Activated T-cell treated with anti-CD3 and anti-CD28 coated beads, Interleukin-2, amount 50 U/mL, for 1 hour (primary cell): ENCODE measurements around the gene IFNA2.
"Not testable (repeated sequence)": the region's sequence is repeated elsewhere in the genome, so short reads cannot be mapped to it uniquely, and the experiment has no call there.

Source experiments
- DNase-seq: peaks from one replicate; pipeline ENCODE4 v3.0.0-alpha.2; 2020

IFNA2 gene

DNA sequence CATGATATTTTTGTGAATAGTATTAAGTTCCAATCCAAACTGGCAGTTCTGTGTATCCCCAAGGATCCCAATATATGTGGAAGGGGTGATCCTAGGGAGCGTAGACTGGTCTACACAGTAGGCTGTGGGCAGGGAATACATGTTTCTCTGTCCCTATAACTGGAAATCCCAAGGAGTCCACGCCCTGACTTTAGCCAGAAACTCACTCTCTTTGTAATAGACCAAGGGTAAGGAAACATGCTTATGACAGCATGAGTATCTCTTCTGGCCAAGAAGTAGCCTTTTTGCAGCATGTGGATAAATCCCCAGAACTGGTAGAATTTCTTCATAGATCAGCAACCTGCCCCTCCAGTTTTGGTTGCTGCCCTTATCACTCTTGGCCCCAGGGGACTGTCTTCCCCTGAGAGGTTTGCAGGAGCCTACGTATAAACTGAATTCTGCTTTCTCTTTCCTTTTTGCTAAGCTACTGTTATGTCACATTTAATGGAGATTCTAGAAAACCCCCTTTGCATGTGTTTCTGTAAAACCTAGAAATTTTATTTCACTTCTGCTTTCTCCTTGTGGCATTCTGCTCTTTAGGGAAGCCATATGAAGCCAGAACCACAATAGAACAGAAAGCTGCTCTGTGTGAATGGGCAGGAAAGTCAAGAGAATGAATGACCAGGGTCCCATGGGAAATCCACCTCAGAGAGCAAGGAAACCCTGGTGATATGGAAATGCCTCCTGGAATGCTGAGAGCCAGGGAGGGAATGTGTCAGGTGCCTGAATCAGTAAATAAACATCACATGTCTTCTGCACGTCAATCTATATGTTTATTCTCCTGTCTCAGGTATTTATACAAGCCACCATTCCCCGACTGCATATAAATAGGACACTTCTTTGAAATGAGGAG is 3.5 kb downstream of the IFNA2 start:
- DNase-seq: no peak

DNA sequence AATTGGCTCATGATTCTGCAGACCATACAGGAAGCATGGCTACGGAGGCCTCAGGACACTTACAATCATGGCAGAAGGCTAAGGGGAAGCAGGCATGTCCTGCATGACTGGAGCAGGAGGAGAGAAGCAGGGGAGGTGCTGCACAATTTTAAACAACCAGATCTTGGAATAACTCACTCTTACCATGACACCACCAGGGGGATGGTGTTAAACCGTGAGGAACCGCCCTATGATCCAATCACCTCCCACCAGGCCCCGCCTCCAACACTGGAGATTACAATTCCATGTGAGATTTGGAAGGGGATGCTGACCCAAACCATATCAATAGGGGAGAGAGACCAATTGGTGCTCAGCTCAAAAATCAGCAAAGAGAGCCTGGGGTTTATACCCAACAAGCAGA is 13.7 kb downstream of the IFNA2 start:
- DNase-seq: not testable (repeated sequence)

DNA sequence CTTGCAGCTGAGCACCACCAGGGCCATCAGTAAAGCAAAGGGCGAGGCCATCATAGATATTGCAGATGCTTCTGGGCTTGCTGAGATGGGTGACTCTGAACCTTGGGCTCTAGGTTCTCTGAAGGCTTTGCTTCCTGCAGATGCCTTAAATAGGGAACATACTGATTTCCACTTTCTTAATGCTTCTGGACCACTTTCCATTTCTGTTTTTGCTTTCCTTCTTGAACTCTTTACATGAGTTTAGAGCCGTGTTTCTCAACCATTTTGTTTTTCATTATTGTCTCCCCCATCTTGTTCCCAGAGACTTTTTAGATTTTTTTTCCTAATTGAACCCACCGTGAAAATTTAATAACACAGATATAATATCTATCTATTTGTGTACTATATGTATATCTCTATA is 17.2 kb downstream of the IFNA2 start, which contains the start of gene IFNA13:
IFNA13 (minus strand) TSS at position 101 of the 400 bp plus-strand sequence; CDS start at position 54, 47 bp downstream.
- no peak for DNase-seq

DNA sequence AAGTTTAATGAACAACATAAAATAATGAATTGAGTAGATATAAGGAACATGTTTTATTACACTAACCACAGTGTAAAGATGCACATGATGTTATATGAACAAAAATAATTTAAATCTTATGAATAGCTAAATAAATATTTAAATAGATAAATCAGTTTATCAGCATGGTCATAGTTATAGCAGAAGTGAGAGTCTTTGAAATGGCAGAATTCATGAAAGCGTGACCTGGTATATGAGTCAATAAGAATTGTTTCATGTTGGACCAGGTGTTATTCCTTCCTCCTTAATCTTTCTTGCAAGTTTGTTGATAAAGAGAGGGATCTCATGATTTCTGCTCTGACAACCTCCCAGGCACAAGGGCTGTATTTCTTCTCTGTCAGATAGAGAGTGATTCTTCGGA is 18.0 kb downstream of the IFNA2 start:
- DNase-seq: not testable (repeated sequence)

DNA sequence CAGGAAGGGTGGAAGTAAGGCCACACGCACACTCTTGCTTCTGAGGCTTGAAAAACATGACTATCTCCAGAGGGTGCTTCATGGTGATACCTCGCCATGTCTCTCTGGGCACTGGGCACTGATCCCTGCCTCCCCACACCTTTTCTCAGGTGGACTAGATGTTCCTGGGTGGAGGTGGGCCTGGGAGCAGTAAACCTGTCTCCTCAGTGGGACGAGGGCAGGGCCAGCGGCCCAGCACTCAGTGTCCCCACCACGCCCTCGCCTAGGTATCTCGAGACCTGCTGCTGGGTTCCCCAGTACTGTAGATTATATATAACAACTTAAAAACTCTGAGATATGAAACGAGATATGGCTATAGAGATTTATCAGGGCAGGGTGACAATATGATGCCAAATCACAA is 22.9 kb downstream of the IFNA2 start:
- no peak for DNase-seq

DNA sequence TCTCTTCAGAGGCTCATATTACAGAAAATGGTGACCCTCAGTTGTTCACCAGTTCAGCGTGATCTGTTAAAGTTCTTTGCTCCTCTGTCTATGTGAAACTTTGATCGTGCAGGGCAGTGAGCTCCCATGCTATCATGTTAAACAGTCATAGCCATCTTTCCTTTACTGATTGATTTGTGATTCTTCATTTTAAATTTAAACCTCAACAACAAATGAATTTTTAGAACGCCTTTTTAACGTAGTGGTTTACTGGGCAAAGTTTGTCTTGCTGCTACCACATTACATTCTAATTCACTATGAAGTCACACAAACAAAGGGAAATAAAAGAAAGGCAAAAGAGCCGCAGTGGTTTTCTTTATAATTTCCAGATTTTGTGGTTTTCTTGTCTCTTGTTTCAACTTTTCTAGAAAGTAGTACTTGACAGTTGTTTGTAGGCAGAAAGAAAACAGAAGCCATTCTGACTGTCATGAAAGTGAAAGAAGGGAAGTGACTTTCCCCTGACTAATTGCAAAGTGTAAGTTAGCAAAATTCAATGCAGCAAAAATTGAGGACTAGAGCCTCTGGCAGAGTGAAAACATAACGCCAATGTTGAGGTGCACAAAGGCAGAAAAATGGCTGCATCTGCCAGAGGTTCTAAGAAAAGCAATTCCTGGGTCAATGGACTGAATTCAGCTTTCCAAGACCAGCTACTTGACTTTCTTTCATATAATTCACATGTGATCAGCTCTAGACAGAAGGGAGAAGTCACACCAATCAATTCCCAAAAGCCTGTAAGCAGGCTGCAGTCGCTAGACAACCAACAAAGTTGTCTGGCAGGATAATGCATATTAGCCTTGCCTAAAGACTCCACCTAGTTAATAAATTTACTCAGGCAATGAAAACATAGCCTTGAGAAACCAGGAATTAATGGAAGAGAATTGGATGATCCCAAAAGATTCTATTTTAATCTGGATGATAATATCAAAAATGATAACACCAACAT is 27.4 kb downstream of the IFNA2 start:
- DNase-seq: no peak

DNA sequence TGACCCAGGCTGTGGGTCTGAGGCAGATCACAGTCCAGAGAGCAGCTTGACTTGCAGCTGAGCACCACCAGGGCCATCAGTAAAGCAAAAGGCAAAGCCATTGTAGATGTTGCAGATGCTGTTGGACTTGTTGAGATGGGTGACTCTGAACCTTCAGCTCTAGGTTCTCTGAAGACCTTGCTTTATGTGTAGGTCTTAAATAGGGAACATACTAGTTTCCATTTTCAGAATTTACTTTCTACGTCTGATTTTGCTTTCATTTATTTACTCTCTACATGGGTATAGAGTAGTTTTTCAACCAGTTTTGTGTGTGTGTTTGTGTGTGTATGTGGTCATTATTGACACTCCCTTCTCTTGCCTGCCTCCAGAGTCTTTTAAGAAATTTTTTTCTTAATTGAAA is 34.4 kb downstream of the IFNA2 start, which contains the start of gene IFNA6:
IFNA6 (minus strand) TSS at position 101 of the 400 bp plus-strand sequence; CDS start at position 101, 0 bp downstream.
- DNase-seq: no peak

DNA sequence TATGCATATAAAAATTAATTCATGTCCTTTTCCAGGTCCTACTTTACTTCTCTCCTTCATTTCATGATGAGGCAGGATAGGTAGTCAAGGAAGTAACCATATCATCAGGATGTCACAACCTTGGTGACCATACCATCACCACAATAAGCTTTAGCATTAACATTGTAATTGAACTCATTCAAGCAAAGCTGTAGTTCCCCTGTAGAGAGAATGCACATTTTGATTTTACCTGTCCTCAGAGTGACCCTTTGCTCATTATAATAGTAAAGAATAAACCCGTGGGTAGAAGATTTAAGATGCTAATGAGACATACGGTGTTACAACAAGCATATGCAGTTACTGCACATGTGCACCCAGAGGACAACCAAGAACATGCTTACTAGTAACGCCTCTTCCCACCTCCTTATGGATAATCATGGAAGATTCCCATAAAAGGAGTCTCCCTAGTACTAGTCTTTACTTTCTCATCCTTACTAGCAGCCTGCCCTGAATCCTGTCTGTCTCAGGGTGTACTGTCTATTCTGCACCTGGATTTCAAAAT is 36.7 kb downstream of the IFNA2 start:
- DNase-seq: no peak

DNA sequence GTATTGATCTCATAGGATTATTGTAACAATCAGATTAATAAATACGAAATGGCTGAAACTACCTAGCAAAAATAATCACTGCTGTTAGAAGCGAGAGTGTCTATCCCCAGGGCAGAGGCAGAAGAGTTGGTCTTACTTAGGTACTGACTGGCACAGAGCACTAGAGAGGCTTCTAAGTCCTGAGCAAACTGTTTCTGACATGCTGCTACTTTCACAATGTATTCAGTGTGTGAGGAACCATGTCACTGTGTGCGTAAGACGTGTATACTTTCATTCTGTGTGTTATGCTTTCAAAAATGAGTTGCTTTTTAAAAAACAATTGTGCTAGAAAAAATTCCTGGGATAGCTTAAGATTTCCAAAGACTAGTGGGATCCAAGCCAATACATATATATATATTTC is 44.5 kb downstream of the IFNA2 start:
- no peak for DNase-seq

DNA sequence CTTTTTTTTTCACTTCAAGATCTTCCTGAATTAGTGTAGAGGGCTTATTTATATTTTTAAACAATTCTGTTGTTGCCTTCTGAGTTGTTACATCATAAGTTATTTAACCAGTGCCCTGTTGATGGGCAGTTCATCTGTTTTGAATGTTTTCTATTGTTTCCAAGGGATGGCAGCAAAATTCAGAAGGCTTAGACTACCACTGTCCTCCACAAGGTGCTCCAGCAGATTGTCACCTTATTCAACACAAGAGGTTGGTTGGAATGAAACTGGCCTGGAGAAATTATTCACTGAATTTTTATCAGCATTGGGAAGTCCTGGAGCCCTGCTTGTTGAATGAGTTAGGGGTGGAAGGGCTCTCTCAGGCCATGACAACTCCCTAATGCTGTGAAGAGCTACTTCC is 48.7 kb downstream of the IFNA2 start:
- no peak for DNase-seq

DNA sequence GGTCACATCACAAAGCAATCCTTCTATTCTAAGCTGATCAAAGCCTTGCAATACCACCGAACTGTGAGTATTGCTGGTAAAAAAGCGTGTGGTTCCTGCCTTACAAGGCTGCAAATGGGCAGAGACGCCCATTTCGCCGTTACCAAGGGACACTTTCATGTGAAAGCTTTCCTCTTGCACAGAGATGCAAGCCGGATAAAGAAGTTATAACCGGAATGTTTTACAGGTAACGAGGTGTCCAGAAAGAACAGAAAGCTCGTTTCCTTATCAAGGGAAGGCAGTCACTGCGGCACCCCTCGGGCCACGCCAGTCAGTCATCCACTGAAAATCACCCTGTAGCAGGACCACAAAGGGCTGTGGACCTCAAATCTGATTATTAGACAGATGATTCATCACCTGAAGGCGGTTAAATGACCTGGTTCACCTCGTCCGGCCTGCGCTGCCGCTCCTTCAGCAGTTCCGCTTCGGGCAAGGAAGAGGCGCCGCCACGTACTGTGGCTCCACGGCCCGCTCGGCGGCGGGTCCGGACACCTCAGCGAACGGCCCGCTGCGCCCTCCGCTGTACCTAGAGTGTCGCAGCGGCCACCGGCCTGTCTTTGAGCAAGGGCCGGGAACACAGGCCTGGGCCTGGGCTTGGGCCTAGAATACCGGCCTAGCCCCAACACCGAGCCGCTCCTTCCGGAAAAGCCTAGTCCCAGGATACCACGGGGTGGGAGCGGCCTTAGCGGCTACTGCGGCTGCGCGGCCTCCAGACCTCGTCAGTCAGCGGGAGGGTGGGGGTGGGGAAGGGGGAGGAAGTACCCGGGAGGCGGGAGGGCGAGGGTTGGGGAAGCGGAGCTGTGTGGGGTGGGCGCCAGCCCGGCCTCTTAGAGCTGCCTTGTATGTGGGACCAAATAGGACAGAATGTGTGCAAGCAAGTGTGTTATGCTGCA is 50.2 kb downstream of the IFNA2 start, which contains the start of gene KLHL9:
KLHL9 (minus strand) TSS at position 704 of the 932 bp plus-strand sequence; CDS start at position 159, 545 bp downstream.
- peak; percentile 85 for DNase-seq
